Uterus (tissue), 2 donors: ENCODE measurements around the gene NRG3.

ENCODE experiments used
- POLR2A ChIP-seq, 2 donors: fragments of 450-650 bp; IDR thresholded peaks; one replicate each; pipeline ENCODE4 v1.6.1; 2016; ENCODE audit warnings: antibody characterized with exemption in 2 of 2, mild to moderate bottlenecking in 1 of 2, moderate library complexity in 1 of 2
- TF ChIP-seq, protein P1 (sequence below), 4 experiments: fragments of 200-600 bp in 2 of 4; fragments of 450-650 bp in 2 of 4; sonication (generic) in 2 of 4; IDR thresholded peaks; one replicate each; pipeline ENCODE4 v1.5.1; 2016 to 2019; ENCODE audit warnings: antibody characterized with exemption in 4 of 4, mild to moderate bottlenecking in 2 of 4, moderate library complexity in 1 of 4

DNA sequence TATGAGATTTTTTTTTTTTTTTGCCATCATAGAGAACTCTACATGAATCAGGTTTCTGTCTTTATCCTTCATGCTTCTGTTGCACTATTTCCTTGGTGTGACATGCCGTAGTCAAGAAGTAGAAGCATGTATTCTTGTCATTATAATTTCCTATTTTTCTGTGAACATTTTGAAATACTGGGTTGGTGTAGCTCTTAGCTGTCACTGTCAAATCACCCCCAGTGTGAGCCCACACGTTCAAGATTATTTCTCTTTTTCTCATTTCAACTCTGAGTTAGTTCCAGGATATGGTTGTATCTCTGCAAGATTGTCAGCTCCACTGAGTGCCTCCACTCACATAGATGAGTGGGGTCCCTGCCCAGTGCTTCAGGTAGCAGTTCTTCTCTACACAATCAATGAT lies 209.5 kb downstream of the NRG3 start:
- TF ChIP-seq, protein P1, sequence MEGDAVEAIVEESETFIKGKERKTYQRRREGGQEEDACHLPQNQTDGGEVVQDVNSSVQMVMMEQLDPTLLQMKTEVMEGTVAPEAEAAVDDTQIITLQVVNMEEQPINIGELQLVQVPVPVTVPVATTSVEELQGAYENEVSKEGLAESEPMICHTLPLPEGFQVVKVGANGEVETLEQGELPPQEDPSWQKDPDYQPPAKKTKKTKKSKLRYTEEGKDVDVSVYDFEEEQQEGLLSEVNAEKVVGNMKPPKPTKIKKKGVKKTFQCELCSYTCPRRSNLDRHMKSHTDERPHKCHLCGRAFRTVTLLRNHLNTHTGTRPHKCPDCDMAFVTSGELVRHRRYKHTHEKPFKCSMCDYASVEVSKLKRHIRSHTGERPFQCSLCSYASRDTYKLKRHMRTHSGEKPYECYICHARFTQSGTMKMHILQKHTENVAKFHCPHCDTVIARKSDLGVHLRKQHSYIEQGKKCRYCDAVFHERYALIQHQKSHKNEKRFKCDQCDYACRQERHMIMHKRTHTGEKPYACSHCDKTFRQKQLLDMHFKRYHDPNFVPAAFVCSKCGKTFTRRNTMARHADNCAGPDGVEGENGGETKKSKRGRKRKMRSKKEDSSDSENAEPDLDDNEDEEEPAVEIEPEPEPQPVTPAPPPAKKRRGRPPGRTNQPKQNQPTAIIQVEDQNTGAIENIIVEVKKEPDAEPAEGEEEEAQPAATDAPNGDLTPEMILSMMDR (IDR thresholded peaks at IDR 0.05): no peak
- TF ChIP-seq POLR2A (IDR thresholded peaks at IDR 0.05): no peak
